ENCODE data around the gene FAM118B.

DNA sequence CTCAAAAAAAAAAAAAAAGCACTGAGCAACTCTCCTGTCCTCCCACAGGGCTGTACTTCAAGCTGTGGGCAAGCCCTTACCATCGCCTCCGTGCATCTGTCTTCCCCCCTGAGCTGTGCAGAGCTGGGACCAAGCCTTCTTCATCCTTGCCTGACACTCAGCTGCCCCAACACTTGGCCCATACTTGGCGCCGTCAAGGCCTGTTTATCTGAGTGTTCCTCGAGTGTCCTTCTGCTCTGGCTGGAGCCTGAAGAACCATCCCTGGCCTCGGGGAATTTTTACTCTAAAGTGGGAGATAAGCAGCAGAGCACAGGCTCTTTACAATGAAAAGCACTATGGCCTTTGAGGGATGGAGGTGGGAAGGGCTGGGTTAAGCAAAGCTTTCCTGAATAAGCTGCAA is 69.7 kb downstream of the FAM118B start:
- TF ChIP-seq, protein P1, sequence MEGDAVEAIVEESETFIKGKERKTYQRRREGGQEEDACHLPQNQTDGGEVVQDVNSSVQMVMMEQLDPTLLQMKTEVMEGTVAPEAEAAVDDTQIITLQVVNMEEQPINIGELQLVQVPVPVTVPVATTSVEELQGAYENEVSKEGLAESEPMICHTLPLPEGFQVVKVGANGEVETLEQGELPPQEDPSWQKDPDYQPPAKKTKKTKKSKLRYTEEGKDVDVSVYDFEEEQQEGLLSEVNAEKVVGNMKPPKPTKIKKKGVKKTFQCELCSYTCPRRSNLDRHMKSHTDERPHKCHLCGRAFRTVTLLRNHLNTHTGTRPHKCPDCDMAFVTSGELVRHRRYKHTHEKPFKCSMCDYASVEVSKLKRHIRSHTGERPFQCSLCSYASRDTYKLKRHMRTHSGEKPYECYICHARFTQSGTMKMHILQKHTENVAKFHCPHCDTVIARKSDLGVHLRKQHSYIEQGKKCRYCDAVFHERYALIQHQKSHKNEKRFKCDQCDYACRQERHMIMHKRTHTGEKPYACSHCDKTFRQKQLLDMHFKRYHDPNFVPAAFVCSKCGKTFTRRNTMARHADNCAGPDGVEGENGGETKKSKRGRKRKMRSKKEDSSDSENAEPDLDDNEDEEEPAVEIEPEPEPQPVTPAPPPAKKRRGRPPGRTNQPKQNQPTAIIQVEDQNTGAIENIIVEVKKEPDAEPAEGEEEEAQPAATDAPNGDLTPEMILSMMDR (IDR thresholded peaks at IDR 0.05; ENCODE audit: control extremely low read depth in 1 of 3, insufficient read depth in 1 of 3, low read depth in 1 of 3, low read length in 3 of 3) = no peak
- TF ChIP-seq, protein P2, sequence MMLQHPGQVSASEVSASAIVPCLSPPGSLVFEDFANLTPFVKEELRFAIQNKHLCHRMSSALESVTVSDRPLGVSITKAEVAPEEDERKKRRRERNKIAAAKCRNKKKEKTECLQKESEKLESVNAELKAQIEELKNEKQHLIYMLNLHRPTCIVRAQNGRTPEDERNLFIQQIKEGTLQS (IDR thresholded peaks at IDR 0.05; ENCODE audit: insufficient read depth, low read depth, low read length) = no peak
- no peak for TF ChIP-seq POLR2A (IDR thresholded peaks at IDR 0.05; ENCODE audit: control extremely low read depth in 1 of 2, low read depth in 2 of 2, low read length in 2 of 2)
- no peak for TF ChIP-seq HDAC6 (IDR thresholded peaks at IDR 0.05; ENCODE audit: low read depth, low read length)
- TF ChIP-seq, protein P3, sequence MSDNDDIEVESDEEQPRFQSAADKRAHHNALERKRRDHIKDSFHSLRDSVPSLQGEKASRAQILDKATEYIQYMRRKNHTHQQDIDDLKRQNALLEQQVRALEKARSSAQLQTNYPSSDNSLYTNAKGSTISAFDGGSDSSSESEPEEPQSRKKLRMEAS (IDR thresholded peaks at IDR 0.05) = no peak
- TF ChIP-seq, protein P4, sequence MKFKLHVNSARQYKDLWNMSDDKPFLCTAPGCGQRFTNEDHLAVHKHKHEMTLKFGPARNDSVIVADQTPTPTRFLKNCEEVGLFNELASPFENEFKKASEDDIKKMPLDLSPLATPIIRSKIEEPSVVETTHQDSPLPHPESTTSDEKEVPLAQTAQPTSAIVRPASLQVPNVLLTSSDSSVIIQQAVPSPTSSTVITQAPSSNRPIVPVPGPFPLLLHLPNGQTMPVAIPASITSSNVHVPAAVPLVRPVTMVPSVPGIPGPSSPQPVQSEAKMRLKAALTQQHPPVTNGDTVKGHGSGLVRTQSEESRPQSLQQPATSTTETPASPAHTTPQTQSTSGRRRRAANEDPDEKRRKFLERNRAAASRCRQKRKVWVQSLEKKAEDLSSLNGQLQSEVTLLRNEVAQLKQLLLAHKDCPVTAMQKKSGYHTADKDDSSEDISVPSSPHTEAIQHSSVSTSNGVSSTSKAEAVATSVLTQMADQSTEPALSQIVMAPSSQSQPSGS (IDR thresholded peaks at IDR 0.05; ENCODE audit: low read length) = no peak
- TF ChIP-seq RFX5 (IDR thresholded peaks at IDR 0.05; ENCODE audit: borderline replicate concordance, low read depth, low read length) = no peak
- TF ChIP-seq, protein P5, sequence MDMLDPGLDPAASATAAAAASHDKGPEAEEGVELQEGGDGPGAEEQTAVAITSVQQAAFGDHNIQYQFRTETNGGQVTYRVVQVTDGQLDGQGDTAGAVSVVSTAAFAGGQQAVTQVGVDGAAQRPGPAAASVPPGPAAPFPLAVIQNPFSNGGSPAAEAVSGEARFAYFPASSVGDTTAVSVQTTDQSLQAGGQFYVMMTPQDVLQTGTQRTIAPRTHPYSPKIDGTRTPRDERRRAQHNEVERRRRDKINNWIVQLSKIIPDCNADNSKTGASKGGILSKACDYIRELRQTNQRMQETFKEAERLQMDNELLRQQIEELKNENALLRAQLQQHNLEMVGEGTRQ (IDR thresholded peaks at IDR 0.05; ENCODE audit: low read length) = no peak
- no peak for TF ChIP-seq CEBPB (IDR thresholded peaks at IDR 0.05; ENCODE audit: low read depth, low read length)
- no peak for TF ChIP-seq RAD21 (IDR thresholded peaks at IDR 0.05 in 1 of 2, conservative IDR thresholded peaks at IDR 0.05 in 1 of 2; ENCODE audit: low read depth in 2 of 2, low read length in 2 of 2)
- TF ChIP-seq POLR2AphosphoS5 (IDR thresholded peaks at IDR 0.05; ENCODE audit: low read depth, low read length) = no peak
- TF ChIP-seq RXRA (IDR thresholded peaks at IDR 0.05; ENCODE audit: insufficient read depth, low read depth, low read length) = no peak
- no peak for TF ChIP-seq CBX5 (IDR thresholded peaks at IDR 0.05; ENCODE audit: low read depth, low read length)
